ENCODE measurements around the gene ETV4. TPM values are rescaled to one million over a fixed set of nuclear protein-coding genes. Genes with fewer than 3 reads are reported as not detected.

ETV4 gene
- total RNA-seq, 1 donor from 2014 or later = 1.6 TPM

DNA sequence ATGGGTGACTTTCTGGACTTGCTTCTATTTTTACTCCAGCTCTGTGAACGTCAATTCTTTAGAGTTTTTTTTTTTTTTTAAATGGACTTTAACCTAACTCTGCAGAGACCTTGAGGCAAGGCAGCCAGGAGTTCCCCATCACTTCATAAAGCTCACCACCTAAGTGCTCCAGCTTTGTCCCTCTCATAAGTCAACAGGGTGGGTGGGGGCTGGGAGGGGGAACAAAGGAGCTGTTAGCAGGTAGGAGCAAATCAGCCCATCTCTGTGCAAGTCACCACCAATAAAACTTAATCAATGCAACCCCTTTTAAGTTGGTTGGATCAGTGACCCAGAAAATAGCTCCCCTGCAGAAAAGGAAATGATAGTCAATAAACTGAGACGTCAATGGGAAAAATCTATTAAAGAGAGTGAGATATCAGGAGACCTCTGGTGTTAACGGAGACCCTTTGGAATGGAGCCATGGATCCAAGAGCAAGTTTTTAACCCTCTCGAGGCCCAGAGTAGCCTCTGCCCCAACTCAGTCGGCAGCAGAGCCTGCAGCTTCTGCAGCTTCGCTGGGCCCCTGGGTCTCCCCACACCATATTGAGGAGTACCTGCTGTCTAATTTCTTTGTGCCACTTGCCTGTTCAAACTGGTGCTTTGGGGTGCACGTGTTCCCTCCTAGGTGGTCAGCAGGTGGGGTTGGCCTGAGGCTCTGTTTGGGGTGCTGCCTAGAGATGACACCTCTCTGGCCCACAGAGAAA is 27.6 kb upstream of the ETV4 start:
- peaks cover 7 to 8% (median 8%) of the 10 kb centered on the region in 3 donors for H3K4me1 ChIP-seq (ENCODE audit: control insufficient read depth in 3 of 3, insufficient read depth in 3 of 3, low read length in 3 of 3)
- no peak overlapping the region for H3K4me3 ChIP-seq (ENCODE audit: low read length in 3 of 3)
- no peak overlapping the region for H3K9ac ChIP-seq (ENCODE audit: low read depth in 1 of 3, low read length in 3 of 3)
- peaks cover 0 to 2% (median 0%) of the 10 kb centered on the region in 3 donors for H3K27me3 ChIP-seq (ENCODE audit: control insufficient read depth in 3 of 3, insufficient read depth in 3 of 3, low read length in 3 of 3)
- no peaks in the 10 kb centered on the region for H3K9me3 ChIP-seq (ENCODE audit: control insufficient read depth in 3 of 3, low read length in 3 of 3)
- no peaks in the 10 kb centered on the region for H3K36me3 ChIP-seq (ENCODE audit: control insufficient read depth in 3 of 3, insufficient read depth in 3 of 3, low read length in 3 of 3)
- no peak overlapping the region for H3K27ac ChIP-seq (ENCODE audit: low read depth, low read length)

GRCh38 chr17:43572368-43572980 is 26.3 kb upstream of the ETV4 start:
- Histone ChIP-seq H3K9ac (ENCODE audit: low read depth in 1 of 3, low read length in 3 of 3) (no peak overlapping the region), H3K4me1 (ENCODE audit: control insufficient read depth in 3 of 3, insufficient read depth in 3 of 3, low read length in 3 of 3) (peaks cover 0 to 2% (median under 1%) of the 10 kb centered on the region in 3 donors), H3K4me3 (ENCODE audit: low read length in 3 of 3) (no peak overlapping the region), H3K36me3 (ENCODE audit: control insufficient read depth in 3 of 3, insufficient read depth in 3 of 3, low read length in 3 of 3) (no peaks in the 10 kb centered on the region), H3K27ac (ENCODE audit: low read depth, low read length) (no peak overlapping the region), H3K27me3 (ENCODE audit: control insufficient read depth in 3 of 3, insufficient read depth in 3 of 3, low read length in 3 of 3) (peaks cover 0 to 2% (median 0%) of the 10 kb centered on the region in 3 donors), H3K9me3 (ENCODE audit: control insufficient read depth in 3 of 3, low read length in 3 of 3) (no peaks in the 10 kb centered on the region)

DNA sequence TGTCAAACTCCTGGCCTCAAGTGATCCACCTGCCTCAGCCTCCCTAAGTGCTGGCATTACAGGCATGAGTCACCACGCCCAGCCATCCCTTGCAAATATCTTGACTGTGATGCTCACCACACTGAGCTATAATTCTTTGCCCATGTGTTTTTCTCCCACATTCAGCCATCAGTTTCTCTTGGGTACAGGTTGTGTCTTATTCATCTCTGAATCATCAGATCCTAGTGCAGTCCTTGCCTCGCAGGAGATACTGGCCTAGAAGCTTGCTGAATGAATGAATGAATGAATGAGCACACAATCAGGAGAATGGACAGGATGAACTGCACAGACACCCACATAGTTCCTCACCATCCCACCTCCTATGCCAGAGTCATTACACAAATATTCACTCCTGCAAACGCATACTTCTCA is 24.4 kb upstream of the ETV4 start:
- no peak overlapping the region for H3K9ac ChIP-seq (ENCODE audit: low read depth in 1 of 3, low read length in 3 of 3)
- peaks cover 0 to 2% (median 0%) of the 10 kb centered on the region in 3 donors for H3K27me3 ChIP-seq (ENCODE audit: control insufficient read depth in 3 of 3, insufficient read depth in 3 of 3, low read length in 3 of 3)
- no peak overlapping the region for H3K4me3 ChIP-seq (ENCODE audit: low read length in 3 of 3)
- no peaks in the 10 kb centered on the region for H3K4me1 ChIP-seq (ENCODE audit: control insufficient read depth in 3 of 3, insufficient read depth in 3 of 3, low read length in 3 of 3)
- no peak overlapping the region for H3K27ac ChIP-seq (ENCODE audit: low read depth, low read length)
- H3K9me3 ChIP-seq (ENCODE audit: control insufficient read depth in 3 of 3, low read length in 3 of 3) = no peaks in the 10 kb centered on the region
- no peaks in the 10 kb centered on the region for H3K36me3 ChIP-seq (ENCODE audit: control insufficient read depth in 3 of 3, insufficient read depth in 3 of 3, low read length in 3 of 3)

GRCh38 chr17:43568506-43569082 is 22.5 kb upstream of the ETV4 start:
- no peaks in the 10 kb centered on the region for H3K9me3 ChIP-seq (ENCODE audit: control insufficient read depth in 3 of 3, low read length in 3 of 3)
- no peaks in the 10 kb centered on the region for H3K4me1 ChIP-seq (ENCODE audit: control insufficient read depth in 3 of 3, insufficient read depth in 3 of 3, low read length in 3 of 3)
- H3K27me3 ChIP-seq (ENCODE audit: control insufficient read depth in 3 of 3, insufficient read depth in 3 of 3, low read length in 3 of 3) = peaks cover 0 to 2% (median 2%) of the 10 kb centered on the region in 3 donors
- no peak overlapping the region for H3K9ac ChIP-seq (ENCODE audit: low read depth in 1 of 3, low read length in 3 of 3)
- H3K4me3 ChIP-seq (ENCODE audit: low read length in 3 of 3) = no peak overlapping the region
- H3K27ac ChIP-seq (ENCODE audit: low read depth, low read length) = no peak overlapping the region
- H3K36me3 ChIP-seq (ENCODE audit: control insufficient read depth in 3 of 3, insufficient read depth in 3 of 3, low read length in 3 of 3) = no peaks in the 10 kb centered on the region

DNA sequence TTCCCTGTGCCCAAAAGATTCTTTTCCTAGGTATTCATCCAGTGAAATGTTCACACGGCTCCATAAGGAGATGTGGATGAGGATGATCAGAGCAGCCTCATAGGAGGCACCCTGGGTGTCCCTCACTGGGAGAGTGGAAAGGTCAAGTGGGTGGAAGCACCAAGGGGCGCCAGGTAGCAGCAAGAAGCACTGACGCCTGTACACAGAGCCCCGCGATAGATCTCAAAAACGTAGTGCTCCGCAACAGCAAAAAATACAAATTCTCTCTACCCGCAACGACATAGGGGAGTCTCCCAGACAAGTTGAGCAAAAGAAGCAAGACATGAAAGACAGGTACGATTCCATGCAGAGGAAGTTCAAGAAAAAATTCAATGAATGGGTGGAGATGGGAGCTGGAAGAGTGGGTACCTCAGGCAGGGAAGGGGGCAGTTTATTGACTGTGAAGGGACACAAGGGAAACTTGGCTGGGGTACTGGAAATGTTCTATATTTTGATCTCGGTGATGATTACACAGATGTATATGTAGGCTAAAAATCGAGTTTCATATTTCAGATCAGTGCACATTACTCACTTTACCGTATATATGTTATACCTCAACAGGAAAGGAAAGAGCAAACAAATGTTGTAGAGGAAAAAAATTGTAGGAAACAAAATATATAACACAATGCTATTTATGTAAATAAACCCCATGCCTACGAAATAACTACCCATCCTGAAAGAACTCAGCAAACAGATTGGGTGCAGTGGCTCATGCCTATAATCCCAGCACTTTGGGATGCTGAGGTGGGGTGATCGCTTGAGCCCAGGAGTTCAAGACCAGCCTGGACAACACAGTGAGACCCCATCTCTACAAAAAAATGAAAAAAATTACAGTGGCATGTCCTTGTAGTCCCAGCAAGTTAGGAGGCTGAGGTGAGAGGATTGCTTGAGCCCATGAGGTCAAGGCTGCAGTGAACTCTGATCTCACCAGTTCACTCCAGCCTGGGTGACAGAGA is 17.8 kb upstream of the ETV4 start:
- Histone ChIP-seq H3K9ac (ENCODE audit: low read depth in 1 of 3, low read length in 3 of 3) (no peak overlapping the region), H3K4me3 (ENCODE audit: low read length in 3 of 3) (no peak overlapping the region), H3K27me3 (ENCODE audit: control insufficient read depth in 3 of 3, insufficient read depth in 3 of 3, low read length in 3 of 3) (peaks cover 0 to 13% (median 7%) of the 10 kb centered on the region in 3 donors)

GRCh38 chr17:43562679-43563599 is 16.8 kb upstream of the ETV4 start:
- Histone ChIP-seq H3K4me3 (ENCODE audit: low read length in 3 of 3) (no peak overlapping the region), H3K27me3 (ENCODE audit: control insufficient read depth in 3 of 3, insufficient read depth in 3 of 3, low read length in 3 of 3) (peaks cover 0 to 13% (median 7%) of the 10 kb centered on the region in 3 donors), H3K27ac (ENCODE audit: low read depth, low read length) (no peak overlapping the region), H3K36me3 (ENCODE audit: control insufficient read depth in 3 of 3, insufficient read depth in 3 of 3, low read length in 3 of 3) (no peaks in the 10 kb centered on the region), H3K9me3 (ENCODE audit: control insufficient read depth in 3 of 3, low read length in 3 of 3) (no peaks in the 10 kb centered on the region), H3K9ac (ENCODE audit: low read depth in 1 of 3, low read length in 3 of 3) (no peak overlapping the region), H3K4me1 (ENCODE audit: control insufficient read depth in 3 of 3, insufficient read depth in 3 of 3, low read length in 3 of 3) (peaks cover 0 to 2% (median 0%) of the 10 kb centered on the region in 3 donors)

More for the DNA sequence above, 17.8 kb upstream of the ETV4 start:
- H3K36me3 ChIP-seq (ENCODE audit: control insufficient read depth in 3 of 3, insufficient read depth in 3 of 3, low read length in 3 of 3) = no peaks in the 10 kb centered on the region
- no peak overlapping the region for H3K27ac ChIP-seq (ENCODE audit: low read depth, low read length)
- H3K4me1 ChIP-seq (ENCODE audit: control insufficient read depth in 3 of 3, insufficient read depth in 3 of 3, low read length in 3 of 3) = peaks cover 0 to 2% (median 0%) of the 10 kb centered on the region in 3 donors
- no peaks in the 10 kb centered on the region for H3K9me3 ChIP-seq (ENCODE audit: control insufficient read depth in 3 of 3, low read length in 3 of 3)

- no peak overlapping the region for H3K9ac ChIP-seq (ENCODE audit: low read depth in 1 of 3, low read length in 3 of 3)
- H3K27me3 ChIP-seq (ENCODE audit: control insufficient read depth in 3 of 3, insufficient read depth in 3 of 3, low read length in 3 of 3) = peaks cover 0 to 13% (median 7%) of the 10 kb centered on the region in 3 donors
- no peak overlapping the region for H3K4me3 ChIP-seq (ENCODE audit: low read length in 3 of 3)
- H3K4me1 ChIP-seq (ENCODE audit: control insufficient read depth in 3 of 3, insufficient read depth in 3 of 3, low read length in 3 of 3) = peaks cover 6 to 8% (median 7%) of the 10 kb centered on the region in 3 donors
- no peaks in the 10 kb centered on the region for H3K36me3 ChIP-seq (ENCODE audit: control insufficient read depth in 3 of 3, insufficient read depth in 3 of 3, low read length in 3 of 3)
- no peaks in the 10 kb centered on the region for H3K9me3 ChIP-seq (ENCODE audit: control insufficient read depth in 3 of 3, low read length in 3 of 3)
- no peak overlapping the region for H3K27ac ChIP-seq (ENCODE audit: low read depth, low read length)
Observed at GRCh38 chr17:43560461-43561427, 14.6 kb upstream of the ETV4 start.

GRCh38 chr17:43559161-43559816 is 13.1 kb upstream of the ETV4 start:
- Histone ChIP-seq H3K4me1 (ENCODE audit: control insufficient read depth in 3 of 3, insufficient read depth in 3 of 3, low read length in 3 of 3) (peaks cover 6 to 8% (median 7%) of the 10 kb centered on the region in 3 donors), H3K27me3 (ENCODE audit: control insufficient read depth in 3 of 3, insufficient read depth in 3 of 3, low read length in 3 of 3) (peaks cover 0 to 13% (median 7%) of the 10 kb centered on the region in 3 donors), H3K36me3 (ENCODE audit: control insufficient read depth in 3 of 3, insufficient read depth in 3 of 3, low read length in 3 of 3) (no peaks in the 10 kb centered on the region), H3K9me3 (ENCODE audit: control insufficient read depth in 3 of 3, low read length in 3 of 3) (no peaks in the 10 kb centered on the region), H3K9ac (ENCODE audit: low read depth in 1 of 3, low read length in 3 of 3) (peak overlapping the region in 1 of 3 donors; percentile 16), H3K27ac (ENCODE audit: low read depth, low read length) (no peak overlapping the region), H3K4me3 (ENCODE audit: low read length in 3 of 3) (no peak overlapping the region)
